ENCODE measurements around the gene TEX12. TPM values are rescaled to one million over a fixed set of nuclear protein-coding genes. Genes with fewer than 3 reads are reported as not detected.
"Not testable (repeated sequence)": the region's sequence is repeated elsewhere in the genome, so short reads cannot be mapped to it uniquely, and the experiment has no call there.

The TEX12 gene
- total RNA-seq, 1 donor from 2014 or later = not detected

GRCh38 chr11:112178936-112179335 lies 11.8 kb downstream of the TEX12 start:
- Mint-ChIP-seq H3K4me1 (peaks cover 33% of the 10 kb centered on the region), H3K9me3 (no peaks in the 10 kb centered on the region), H3K27me3 (peaks cover 9% of the 10 kb centered on the region), H3K4me3 (no peak overlapping the region), H3K36me3 (ENCODE audit: low read depth) (no peaks in the 10 kb centered on the region), H3K27ac (no peak overlapping the region)
- intact Hi-C loops (cut with micrococcal nuclease) = loop anchor here (5.0 kb wide), 1 partner anchor 302 kb away; the partner anchor contains the start of genes CFAP68 and FDXACB1
- DNase-seq (no peak), ATAC-seq (ENCODE audit: low read depth) (no peak)
- ChIA-PET CTCF (no interaction called here), POLR2A (no interaction called here)
- no peak for TF ChIP-seq CTCF (IDR thresholded peaks at IDR 0.05)

- ChIA-PET POLR2A (no interaction called here), CTCF (no interaction called here)
- H3K9me3 Mint-ChIP-seq = no peaks in the 10 kb centered on the region
- no peaks in the 10 kb centered on the region for H3K36me3 Mint-ChIP-seq (ENCODE audit: low read depth)
- H3K27ac Mint-ChIP-seq = peak overlapping the region; percentile 36
- peaks cover 8% of the 10 kb centered on the region for H3K27me3 Mint-ChIP-seq
- TF ChIP-seq CTCF (IDR thresholded peaks at IDR 0.05) = no peak
- ATAC-seq (ENCODE audit: low read depth) (peak; percentile 62), DNase-seq (no peak)
- H3K4me3 Mint-ChIP-seq = no peak overlapping the region
- intact Hi-C loops (cut with micrococcal nuclease) = loop anchor here (5.0 kb wide), 1 partner anchor 302 kb away; the partner anchor contains the start of genes CFAP68 and FDXACB1
- H3K4me1 Mint-ChIP-seq = peaks cover 32% of the 10 kb centered on the region
These were observed 12.4 kb downstream of the TEX12 start for GRCh38 chr11:112179601-112180000.

GRCh38 chr11:112182867-112183266 lies 15.7 kb downstream of the TEX12 start:
- ChIA-PET POLR2A (no interaction called here), CTCF (no interaction called here)
- Mint-ChIP-seq H3K27me3 (no peaks in the 10 kb centered on the region), H3K36me3 (ENCODE audit: low read depth) (no peaks in the 10 kb centered on the region), H3K4me1 (peaks cover 24% of the 10 kb centered on the region), H3K4me3 (no peak overlapping the region), H3K27ac (no peak overlapping the region), H3K9me3 (no peaks in the 10 kb centered on the region)
- TF ChIP-seq CTCF (IDR thresholded peaks at IDR 0.05) = no peak
- no peak for DNase-seq
- intact Hi-C loops (cut with micrococcal nuclease) = no loop called here
- no peak for ATAC-seq (ENCODE audit: low read depth)

- no peak overlapping the region for H3K27ac Mint-ChIP-seq
- peaks cover 9% of the 10 kb centered on the region for H3K4me1 Mint-ChIP-seq
- no peaks in the 10 kb centered on the region for H3K9me3 Mint-ChIP-seq
- ATAC-seq (ENCODE audit: low read depth) = no peak
- no peaks in the 10 kb centered on the region for H3K36me3 Mint-ChIP-seq (ENCODE audit: low read depth)
- intact Hi-C loops (cut with micrococcal nuclease) = no loop called here
- no peaks in the 10 kb centered on the region for H3K27me3 Mint-ChIP-seq
- ChIA-PET CTCF (no interaction called here), POLR2A (no interaction called here)
- H3K4me3 Mint-ChIP-seq = no peak overlapping the region
- no peak for TF ChIP-seq CTCF (IDR thresholded peaks at IDR 0.05)
- DNase-seq = no peak
These were observed 18.7 kb downstream of the TEX12 start for GRCh38 chr11:112185883-112186282.

GRCh38 chr11:112186304-112186703 lies 19.1 kb downstream of the TEX12 start:
- ChIA-PET POLR2A (no interaction called here), CTCF (no interaction called here)
- Mint-ChIP-seq H3K27ac (no peak overlapping the region), H3K27me3 (no peaks in the 10 kb centered on the region), H3K9me3 (no peaks in the 10 kb centered on the region), H3K36me3 (ENCODE audit: low read depth) (no peaks in the 10 kb centered on the region), H3K4me1 (peaks cover 9% of the 10 kb centered on the region), H3K4me3 (no peak overlapping the region)
- TF ChIP-seq CTCF (IDR thresholded peaks at IDR 0.05) = no peak
- intact Hi-C loops (cut with micrococcal nuclease) = no loop called here
- no peak for ATAC-seq (ENCODE audit: low read depth)
- no peak for DNase-seq

GRCh38 chr11:112195113-112195512 lies 27.9 kb downstream of the TEX12 start:
- intact Hi-C loops (cut with micrococcal nuclease); H3K36me3 Mint-ChIP-seq (ENCODE audit: low read depth); H3K4me3 Mint-ChIP-seq; POLR2A ChIA-PET; H3K9me3 Mint-ChIP-seq; H3K4me1 Mint-ChIP-seq; DNase-seq; CTCF ChIA-PET; ATAC-seq (ENCODE audit: low read depth); H3K27me3 Mint-ChIP-seq; H3K27ac Mint-ChIP-seq: not testable (repeated sequence)

Measured in activated B cell treated with CpG ODN at 0.5 μM for 24 hours (primary cell).